GM12878 (cell line): Measurements from ENCODE around the gene UBASH3A. TPM values are rescaled to one million over a fixed set of nuclear protein-coding genes. Genes with fewer than 3 reads are reported as not detected.
A peak's percentile ranks its signal among the peaks of the same experiment; 100 is the strongest.

Experiments used
- ATF3 ChIP-seq: IDR thresholded peaks from 2 replicates; pipeline ENCODE4 v1.6.1; 2011; ENCODE audit warnings: low read depth, mild to moderate bottlenecking, low read length, moderate library complexity, borderline replicate concordance; ENCODE audit errors: extremely low read depth
- BACH1 ChIP-seq: fragments of 450-650 bp; IDR thresholded peaks from 2 replicates; pipeline ENCODE4 v1.6.1; 2017; ENCODE audit warnings: mild to moderate bottlenecking, borderline replicate concordance
- CHD2 ChIP-seq: IDR thresholded peaks from 2 replicates; pipeline ENCODE4 v1.6.1; 2011; ENCODE audit warnings: low read depth, low read length, improper control_type of control experiment, borderline replicate concordance
- CHD4 ChIP-seq: fragments of 200-600 bp; sonication (generic); IDR thresholded peaks from 2 replicates; pipeline ENCODE4 v1.6.1; 2016; ENCODE audit warnings: mild to moderate bottlenecking
- ETV6 ChIP-seq, 2 experiments: fragments of 450-650 bp in 1 of 2; IDR thresholded peaks in 1 of 2; conservative IDR thresholded peaks in 1 of 2; 2 replicates each; pipeline ENCODE4 v1.6.1; 2014; ENCODE audit warnings: antibody characterized with exemption in 1 of 2, borderline replicate concordance in 1 of 2, low read depth in 1 of 2, mild to moderate bottlenecking in 1 of 2, moderate library complexity in 1 of 2
- HDAC6 ChIP-seq: fragments of 200-600 bp; sonication (generic); IDR thresholded peaks from one replicate; pipeline ENCODE4 v1.8.0; 2017; ENCODE audit warnings: antibody characterized with exemption; ENCODE audit not compliant: unreplicated experiment
- HDGF ChIP-seq: fragments of 450-650 bp; IDR thresholded peaks from 2 replicates; pipeline ENCODE4 v1.6.1; 2016; ENCODE audit warnings: antibody characterized with exemption
- JUNB ChIP-seq: IDR thresholded peaks from 2 replicates; pipeline ENCODE4 v1.6.1; 2016; ENCODE audit warnings: antibody characterized with exemption, mild to moderate bottlenecking
- KAT2A ChIP-seq: conservative IDR thresholded peaks from 2 replicates; pipeline ENCODE4 v1.6.1; 2011; ENCODE audit warnings: low read depth, low read length; ENCODE audit not compliant: control insufficient read depth
- MEF2B ChIP-seq: fragments of 450-650 bp; IDR thresholded peaks from 2 replicates; pipeline ENCODE4 v1.6.1; 2018; ENCODE audit warnings: mild to moderate bottlenecking, moderate library complexity; ENCODE audit not compliant: partially characterized antibody, poor library complexity, severe bottlenecking
- MTA2 ChIP-seq: fragments of 450-650 bp; IDR thresholded peaks from 2 replicates; pipeline ENCODE4 v1.6.1; 2016; ENCODE audit warnings: low read depth, mild to moderate bottlenecking, moderate library complexity
- NR2C1 ChIP-seq: fragments of 450-650 bp; IDR thresholded peaks from 2 replicates; pipeline ENCODE4 v1.6.1; 2017; ENCODE audit warnings: antibody characterized with exemption, mild to moderate bottlenecking, moderate library complexity
- NR2C2 ChIP-seq: IDR thresholded peaks from 2 replicates; pipeline ENCODE4 v1.6.1; 2011; ENCODE audit warnings: borderline replicate concordance, low read depth; ENCODE audit not compliant: control insufficient read depth, insufficient read length
- NRF1 ChIP-seq: conservative IDR thresholded peaks from 2 replicates; pipeline ENCODE4 v1.6.1; 2011; ENCODE audit warnings: mild to moderate bottlenecking, low read depth, low read length, improper control_type of control experiment
- POLR2AphosphoS2 ChIP-seq: IDR thresholded peaks from 2 replicates; pipeline ENCODE4 v1.6.1; 2011; ENCODE audit warnings: low read depth, mild to moderate bottlenecking, low read length, improper control_type of control experiment, moderate library complexity
- STAT3 ChIP-seq: IDR thresholded peaks from 2 replicates; pipeline ENCODE4 v1.6.1; 2011; ENCODE audit warnings: low read depth, low read length, improper control_type of control experiment
- TAF1 ChIP-seq: IDR thresholded peaks from 2 replicates; pipeline ENCODE4 v1.6.1; 2011; ENCODE audit warnings: mild to moderate bottlenecking, low read depth, low read length, borderline replicate concordance
- ZNF217 ChIP-seq: fragments of 450-650 bp; IDR thresholded peaks from 2 replicates; pipeline ENCODE4 v1.6.1; 2017; ENCODE audit warnings: antibody characterized with exemption, mild to moderate bottlenecking
- ZNF687 ChIP-seq: fragments of 450-650 bp; IDR thresholded peaks from 2 replicates; pipeline ENCODE4 v1.6.1; 2017; ENCODE audit warnings: mild to moderate bottlenecking, moderate library complexity
- ZZZ3 ChIP-seq: IDR thresholded peaks from 2 replicates; pipeline ENCODE4 v1.6.1; 2011; ENCODE audit warnings: low read depth; ENCODE audit not compliant: control insufficient read depth, insufficient read length
- polyA plus RNA-seq, 11 experiments: library from polyadenylated mRNA; depleted of rRNA in 4 of 11; unstranded in 6 of 11; stranded (reverse) in 5 of 11; fragments of >200 nt; fragmentation: Nextera tagmentation in 4 of 11; fragmentation: Illumina TruSeq in 1 of 11; extraction: Ambion mirVana in 4 of 11; extraction: Trizol in 1 of 11; gene quantifications; 1 replicate in 1 of 11; 2 replicates in 10 of 11; pipeline versions ENCODE4 v1.2.1 to v1.2.3, GENCODE V29; 2011 to 2016; ENCODE audit warnings: inconsistent platforms in 2 of 11, missing spikeins in 2 of 11, low read depth in 1 of 11
- total RNA-seq, 4 experiments: library from RNA; depleted of rRNA in 3 of 4; stranded (reverse); fragments of >200 nt in 3 of 4; fragmentation: Illumina TruSeq in 1 of 4; extraction: Trizol in 1 of 4; gene quantifications; 2 replicates each; pipeline versions ENCODE4 v1.2.1 to v1.2.3, GENCODE V29; 2013 to 2021
- TF ChIP-seq, protein P1 (sequence below): IDR thresholded peaks from 2 replicates; pipeline ENCODE4 v1.6.1; 2012; ENCODE audit warnings: low read depth, low read length, improper control_type of control experiment
- TF ChIP-seq, protein P2 (sequence below): IDR thresholded peaks from 2 replicates; pipeline ENCODE4 v1.6.1; 2011; ENCODE audit warnings: borderline replicate concordance, low read depth, mild to moderate bottlenecking, moderate library complexity, low read length; ENCODE audit not compliant: insufficient read depth, poor library complexity, severe bottlenecking
- TF ChIP-seq, protein P3 (sequence below): fragments of 450-650 bp; IDR thresholded peaks from 2 replicates; pipeline ENCODE4 v1.6.1; 2017; ENCODE audit warnings: low read depth, mild to moderate bottlenecking, moderate library complexity

The UBASH3A gene
- total and polyA plus RNA-seq, 10 of the 15 experiments (the other 5 are each of a cell fraction or from before 2014, with no cell fraction given), result 0.04 to 0.39 (median 0.23) TPM; not detected in 1

GRCh38 chr21:42423197-42423675 lies 19.5 kb downstream of the UBASH3A start (continued):
- peak; percentile 79 for TF ChIP-seq ZNF687
- TF ChIP-seq ATF3, result no peak
- no peak for TF ChIP-seq CHD4
- no peak for TF ChIP-seq NR2C1
- TF ChIP-seq KAT2A, result no peak
- no peak for TF ChIP-seq HDAC6
- TF ChIP-seq NR2C2, result no peak
- peak in 1 of 2 experiments; percentile 26; a peak in 1 of 4 replicates for TF ChIP-seq ETV6 (conservative IDR thresholded peaks at IDR 0.05 in 1 of 2, IDR thresholded peaks at IDR 0.05 in 1 of 2; ENCODE audit: borderline replicate concordance in 1 of 2, low read depth in 1 of 2)
- TF ChIP-seq POLR2AphosphoS2, result no peak
- TF ChIP-seq JUNB, result peak; percentile 66
- peak; percentile 91 for TF ChIP-seq MEF2B
- TF ChIP-seq STAT3, result no peak
- TF ChIP-seq, protein P1, sequence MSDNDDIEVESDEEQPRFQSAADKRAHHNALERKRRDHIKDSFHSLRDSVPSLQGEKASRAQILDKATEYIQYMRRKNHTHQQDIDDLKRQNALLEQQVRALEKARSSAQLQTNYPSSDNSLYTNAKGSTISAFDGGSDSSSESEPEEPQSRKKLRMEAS, result no peak
- TF ChIP-seq, protein P2, sequence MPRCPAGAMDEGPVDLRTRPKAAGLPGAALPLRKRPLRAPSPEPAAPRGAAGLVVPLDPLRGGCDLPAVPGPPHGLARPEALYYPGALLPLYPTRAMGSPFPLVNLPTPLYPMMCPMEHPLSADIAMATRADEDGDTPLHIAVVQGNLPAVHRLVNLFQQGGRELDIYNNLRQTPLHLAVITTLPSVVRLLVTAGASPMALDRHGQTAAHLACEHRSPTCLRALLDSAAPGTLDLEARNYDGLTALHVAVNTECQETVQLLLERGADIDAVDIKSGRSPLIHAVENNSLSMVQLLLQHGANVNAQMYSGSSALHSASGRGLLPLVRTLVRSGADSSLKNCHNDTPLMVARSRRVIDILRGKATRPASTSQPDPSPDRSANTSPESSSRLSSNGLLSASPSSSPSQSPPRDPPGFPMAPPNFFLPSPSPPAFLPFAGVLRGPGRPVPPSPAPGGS, result peak; percentile 81
- no peak for TF ChIP-seq NRF1
- TF ChIP-seq HDGF, result no peak; the same call in none of the 2 replicates
- TF ChIP-seq, protein P3, sequence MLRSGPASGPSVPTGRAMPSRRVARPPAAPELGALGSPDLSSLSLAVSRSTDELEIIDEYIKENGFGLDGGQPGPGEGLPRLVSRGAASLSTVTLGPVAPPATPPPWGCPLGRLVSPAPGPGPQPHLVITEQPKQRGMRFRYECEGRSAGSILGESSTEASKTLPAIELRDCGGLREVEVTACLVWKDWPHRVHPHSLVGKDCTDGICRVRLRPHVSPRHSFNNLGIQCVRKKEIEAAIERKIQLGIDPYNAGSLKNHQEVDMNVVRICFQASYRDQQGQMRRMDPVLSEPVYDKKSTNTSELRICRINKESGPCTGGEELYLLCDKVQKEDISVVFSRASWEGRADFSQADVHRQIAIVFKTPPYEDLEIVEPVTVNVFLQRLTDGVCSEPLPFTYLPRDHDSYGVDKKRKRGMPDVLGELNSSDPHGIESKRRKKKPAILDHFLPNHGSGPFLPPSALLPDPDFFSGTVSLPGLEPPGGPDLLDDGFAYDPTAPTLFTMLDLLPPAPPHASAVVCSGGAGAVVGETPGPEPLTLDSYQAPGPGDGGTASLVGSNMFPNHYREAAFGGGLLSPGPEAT, result peak; percentile 81
- TF ChIP-seq TAF1, result no peak
- no peak for TF ChIP-seq CHD2
- no peak for TF ChIP-seq ZZZ3
- TF ChIP-seq MTA2, result peak; percentile 65; the same call in 1 of the 2 replicates
- TF ChIP-seq BACH1, result no peak; the same call in 1 of the 2 replicates
- TF ChIP-seq ZNF217, result no peak
